ENCODE data around the gene FSTL5. TPM values are rescaled to one million over a fixed set of nuclear protein-coding genes. Genes with fewer than 3 reads are reported as not detected.

FSTL5 gene
- polyA plus RNA-seq, 3 donors: 1.6 to 3.4 (median 1.9) TPM

DNA sequence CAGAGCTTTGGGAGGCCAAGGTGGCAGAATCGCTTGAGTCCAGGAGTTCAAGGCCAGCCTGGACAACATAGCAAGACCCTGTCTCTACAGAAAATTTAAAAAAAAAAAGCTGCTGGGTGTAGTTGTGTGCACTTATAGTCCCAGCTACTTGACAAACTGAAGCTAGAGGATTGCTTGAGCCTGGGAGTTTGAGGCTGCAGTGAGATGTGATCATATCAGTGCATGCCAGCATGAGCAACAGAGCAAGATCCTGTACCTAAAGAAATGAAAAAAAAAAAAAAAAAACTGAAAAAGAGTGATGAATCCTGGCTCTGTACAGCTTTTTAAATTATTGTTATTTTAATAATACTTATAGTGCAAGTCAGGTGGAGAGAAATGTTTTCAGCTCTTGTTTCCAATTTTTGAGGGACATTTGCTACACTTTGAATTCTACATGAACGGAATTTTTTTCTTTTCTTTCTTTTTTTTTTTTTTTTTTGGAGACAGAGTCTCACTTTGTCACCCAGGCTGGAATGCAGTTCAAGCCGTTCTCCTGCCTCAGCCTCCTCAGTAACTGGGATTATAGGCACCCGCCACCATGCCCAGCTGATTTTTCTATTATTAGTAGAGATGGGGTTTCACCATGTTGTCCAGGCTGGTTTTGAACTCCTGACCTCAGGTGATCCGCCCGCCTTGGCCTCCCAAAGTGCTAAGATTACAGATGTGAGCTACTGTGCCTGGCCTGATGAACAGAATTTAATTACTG, 215.6 kb downstream of the FSTL5 start:
- no peak for DNase-seq

GRCh38 chr4:161937596-161937995, 226.2 kb downstream of the FSTL5 start:
- DNase-seq: no peak

DNA sequence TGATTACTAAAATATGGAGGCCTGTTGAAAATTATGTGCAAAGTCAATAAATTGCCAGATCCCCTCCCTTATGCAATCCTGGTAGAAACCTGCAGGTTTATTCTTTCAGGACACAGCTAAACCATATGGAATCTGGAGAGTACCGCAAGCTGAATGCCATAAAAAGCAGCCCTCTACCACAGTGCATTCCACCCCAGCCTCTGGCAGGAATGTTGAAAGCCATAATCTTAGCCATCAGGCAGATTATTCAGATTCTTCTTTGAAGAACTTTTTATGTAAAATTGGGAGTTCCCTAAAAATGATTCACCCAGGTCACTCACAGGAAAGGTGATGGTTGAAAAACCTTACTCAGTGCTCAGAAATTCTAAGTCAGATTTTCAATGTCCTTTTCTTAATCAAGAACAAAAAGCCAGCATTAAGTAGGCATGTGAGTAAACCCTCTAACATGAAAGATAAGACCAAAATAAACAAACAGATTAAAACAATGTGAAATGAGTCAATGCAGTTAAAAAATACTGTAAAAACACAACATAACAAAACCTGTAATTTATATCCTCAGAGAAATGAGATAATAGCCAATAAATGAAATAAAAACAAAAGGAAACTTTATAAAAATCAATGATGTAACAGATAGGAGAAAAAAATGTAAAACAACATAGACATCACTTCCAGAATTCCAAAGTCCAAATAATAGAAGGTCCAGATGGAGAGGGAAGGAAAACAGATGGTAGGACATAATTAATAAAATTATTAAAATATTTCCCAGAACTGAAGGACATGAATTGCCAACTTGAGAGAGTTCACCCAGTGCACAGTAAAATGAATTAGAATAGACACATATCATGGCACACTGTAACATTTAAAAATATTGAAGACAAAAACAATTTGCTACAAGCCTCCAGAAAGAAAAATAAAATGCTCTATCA, 226.9 kb downstream of the FSTL5 start:
- DNase-seq: no peak

GRCh38 chr4:161931089-161931488, 232.7 kb downstream of the FSTL5 start:
- no peak for DNase-seq

DNA sequence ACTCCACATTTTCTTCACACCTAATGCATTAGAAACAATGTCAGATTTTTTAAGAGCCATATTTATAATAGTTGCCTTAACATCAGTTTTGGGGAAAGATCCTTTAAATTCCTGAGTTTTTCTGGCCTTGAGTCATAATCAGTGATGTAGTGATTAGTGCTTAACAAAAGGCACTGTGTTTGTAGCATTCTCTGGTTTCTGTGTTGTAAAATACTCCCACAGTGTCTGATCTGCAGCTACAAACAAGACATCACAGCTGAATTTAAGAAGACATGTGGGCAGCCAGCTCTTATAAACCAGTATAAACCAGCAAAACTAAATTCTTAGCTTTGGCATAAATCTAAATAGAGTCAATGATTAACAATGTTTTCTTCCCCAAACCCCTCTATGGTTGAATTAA, 233.8 kb downstream of the FSTL5 start:
- no peak for DNase-seq

DNA sequence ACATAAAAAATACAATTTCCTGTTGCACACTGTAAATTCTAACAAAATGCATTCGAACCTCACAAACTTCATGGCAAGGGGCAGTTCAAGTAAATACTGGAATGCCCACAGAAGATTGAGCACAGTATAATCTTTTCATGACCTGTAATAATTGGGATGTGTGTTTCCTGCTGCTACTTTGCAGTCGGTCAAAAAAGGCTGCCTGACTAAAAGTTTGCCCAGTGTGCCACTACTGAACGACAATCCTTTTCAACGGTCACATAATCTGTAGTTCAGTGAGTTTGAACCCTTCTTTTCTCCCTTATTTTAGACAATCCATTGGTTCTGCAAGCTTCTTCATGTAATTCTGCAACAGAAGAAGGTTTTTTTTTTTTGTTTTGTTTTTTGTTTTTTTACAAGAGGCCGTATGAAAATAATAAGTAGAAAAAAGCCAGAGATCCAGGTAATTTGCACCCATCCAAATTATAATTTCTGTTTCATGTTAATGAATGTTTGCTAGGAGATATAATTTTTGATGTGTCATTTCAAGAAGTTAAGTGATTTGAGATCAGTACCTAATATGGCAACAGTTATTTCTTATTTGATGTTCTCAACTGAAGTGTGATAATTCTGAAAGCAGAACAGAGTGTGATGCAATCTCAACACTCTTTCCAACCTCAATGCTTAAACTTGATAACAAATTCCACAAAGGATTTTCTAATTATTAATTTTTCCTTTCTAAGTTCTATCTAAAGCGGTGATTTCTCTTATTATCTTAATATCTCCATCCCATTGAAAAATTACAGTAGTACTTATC, 237.6 kb downstream of the FSTL5 start:
- no peak for DNase-seq

DNA sequence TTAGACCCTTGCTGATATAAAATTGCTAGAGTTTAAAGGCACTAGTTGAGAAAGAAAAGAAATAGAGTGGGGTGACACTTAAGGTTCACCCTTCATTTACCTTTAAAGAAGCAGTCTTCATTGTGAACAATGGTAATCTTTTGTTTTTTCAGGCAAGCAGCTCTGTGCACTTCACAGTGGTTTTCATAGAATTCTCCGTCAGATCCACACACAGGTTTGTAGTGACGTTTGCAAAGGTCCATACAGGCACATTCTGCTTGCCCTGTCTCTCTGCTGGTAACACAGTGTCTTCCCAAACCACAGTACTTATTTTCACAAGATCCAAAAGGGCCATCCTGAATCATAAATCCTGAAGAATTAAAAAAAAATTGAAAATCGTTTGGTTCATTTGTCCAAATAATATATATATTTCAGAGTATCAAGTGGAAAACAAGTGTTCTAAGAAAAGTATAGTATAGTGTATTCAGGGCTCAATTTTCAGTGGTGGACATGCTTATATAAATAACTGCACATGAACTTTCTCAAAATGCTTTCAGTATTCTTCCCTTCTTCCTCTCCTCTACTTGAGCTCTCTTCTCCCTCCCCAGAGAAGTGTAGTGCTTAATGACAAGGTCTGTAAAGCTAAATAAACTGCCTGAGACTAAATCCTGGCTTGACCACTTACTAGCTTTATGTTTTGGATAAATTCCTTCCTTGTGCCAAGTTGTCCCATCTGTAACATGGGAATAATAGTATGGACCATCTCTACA, 243.3 kb downstream of the FSTL5 start:
- no peak for DNase-seq

DNA sequence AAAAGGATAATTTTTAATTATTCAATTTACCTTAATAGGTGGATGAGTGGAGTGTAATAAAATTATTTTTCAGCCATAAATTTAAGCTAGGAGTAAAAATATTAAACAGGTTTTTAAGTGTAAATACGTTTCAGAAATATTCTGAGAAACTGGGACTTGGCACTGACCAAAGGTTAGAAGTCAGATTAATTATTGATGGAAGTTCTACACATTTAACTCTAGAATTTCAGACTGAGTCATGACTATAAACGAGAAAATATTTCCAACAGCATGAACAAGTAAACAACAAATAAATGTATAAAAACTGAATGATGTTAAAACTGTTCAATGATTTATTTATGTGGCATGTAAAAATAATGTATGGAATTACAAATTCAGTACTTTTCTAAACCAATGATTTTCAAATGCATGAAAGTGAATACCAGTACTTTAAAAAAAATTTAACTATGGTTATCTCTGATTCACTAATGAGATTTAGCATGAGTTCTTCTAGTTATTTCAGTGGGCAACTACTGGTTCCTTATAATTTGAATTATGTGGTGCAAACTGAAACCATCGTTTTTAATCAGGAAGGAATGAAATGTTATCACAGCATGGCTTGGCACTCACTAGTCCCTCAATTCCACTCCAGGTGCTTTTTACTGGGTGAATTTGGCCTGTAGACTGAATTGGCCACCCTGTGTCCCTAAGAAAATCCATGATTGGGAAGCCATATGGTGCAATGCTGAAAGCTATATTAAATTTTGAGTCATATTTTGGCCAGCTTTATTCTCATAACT, 244.2 kb downstream of the FSTL5 start:
- DNase-seq: no peak

- DNase-seq: no peak
Measured at GRCh38 chr4:161916035-161916434, 247.8 kb downstream of the FSTL5 start.

GRCh38 chr4:161907590-161907955, 256.2 kb downstream of the FSTL5 start:
- DNase-seq: no peak

DNA sequence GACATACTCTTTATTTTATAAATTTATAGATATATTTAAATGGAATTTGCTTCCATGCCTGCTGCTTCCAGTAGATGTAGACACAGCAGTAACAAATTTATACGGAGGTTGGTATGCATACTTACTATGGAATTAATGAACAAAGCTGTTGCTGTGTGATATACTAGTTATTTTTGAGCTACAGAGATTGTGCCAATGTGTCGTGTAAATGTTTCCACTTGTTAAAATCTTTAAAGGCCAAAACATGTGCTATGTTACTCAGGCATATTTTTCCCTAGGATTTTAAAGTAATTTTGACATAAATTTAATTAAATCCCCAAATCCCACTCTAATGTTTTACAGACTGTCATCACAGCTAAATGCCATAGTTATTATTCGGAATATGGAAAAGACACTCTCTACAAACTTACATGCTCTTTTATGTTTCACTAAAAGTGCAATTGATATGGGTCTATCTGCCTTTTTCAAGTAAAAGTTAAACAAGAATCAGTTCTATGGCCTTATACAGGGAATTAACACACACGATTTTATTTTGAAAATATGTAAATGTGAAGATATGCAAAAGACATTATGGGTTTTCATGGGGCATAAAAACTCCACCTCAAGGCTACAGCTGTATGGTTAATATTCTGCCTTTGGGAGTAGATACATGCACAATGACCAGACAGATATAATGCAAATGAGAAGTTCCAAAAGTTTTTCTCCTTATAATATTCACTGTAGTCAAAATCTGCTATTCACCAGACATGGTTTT, 256.8 kb downstream of the FSTL5 start:
- DNase-seq: no peak

DNA sequence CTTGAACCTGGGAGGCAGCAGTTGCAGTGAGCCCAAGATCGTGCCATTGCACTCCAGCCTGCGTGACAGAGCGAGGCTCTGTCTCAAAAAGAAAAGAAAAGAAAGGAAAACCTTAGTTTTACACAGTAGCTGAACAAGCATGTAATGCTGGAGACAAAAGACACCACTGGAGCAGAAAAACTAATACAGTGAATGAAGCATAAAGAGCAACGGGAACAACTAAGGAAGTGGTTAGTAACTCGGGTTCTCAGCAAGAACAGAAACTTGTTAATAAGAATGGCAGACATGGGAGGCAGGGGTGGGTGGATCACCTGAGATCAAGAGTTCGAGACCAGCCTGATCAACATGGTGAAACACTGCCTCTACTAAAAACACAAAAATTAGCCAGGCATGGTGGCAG, 263.7 kb downstream of the FSTL5 start:
- no peak for DNase-seq

- DNase-seq: no peak
Measured at GRCh38 chr4:161894493-161895167, 269.2 kb downstream of the FSTL5 start.

DNA sequence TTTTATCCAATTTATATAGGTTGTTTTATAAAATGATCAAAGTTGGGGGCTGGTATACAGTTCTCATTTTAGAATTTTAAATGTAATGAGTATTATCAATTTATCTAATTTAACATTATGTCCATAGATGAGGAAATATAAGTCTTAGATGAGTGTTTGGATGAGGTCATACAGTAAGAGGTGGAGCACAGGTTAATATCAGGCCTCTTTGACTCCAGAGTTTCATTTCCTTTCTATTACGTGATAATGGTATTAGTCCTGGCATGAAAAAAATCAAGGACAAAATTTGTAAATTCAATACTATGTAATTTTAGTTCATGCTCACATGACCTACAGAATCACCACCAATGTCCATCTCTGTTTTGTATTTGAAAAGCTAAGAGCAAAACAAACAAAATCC, 269.8 kb downstream of the FSTL5 start:
- DNase-seq: no peak

- no peak for DNase-seq
Measured at GRCh38 chr4:161893566-161893965, 270.2 kb downstream of the FSTL5 start.

DNA sequence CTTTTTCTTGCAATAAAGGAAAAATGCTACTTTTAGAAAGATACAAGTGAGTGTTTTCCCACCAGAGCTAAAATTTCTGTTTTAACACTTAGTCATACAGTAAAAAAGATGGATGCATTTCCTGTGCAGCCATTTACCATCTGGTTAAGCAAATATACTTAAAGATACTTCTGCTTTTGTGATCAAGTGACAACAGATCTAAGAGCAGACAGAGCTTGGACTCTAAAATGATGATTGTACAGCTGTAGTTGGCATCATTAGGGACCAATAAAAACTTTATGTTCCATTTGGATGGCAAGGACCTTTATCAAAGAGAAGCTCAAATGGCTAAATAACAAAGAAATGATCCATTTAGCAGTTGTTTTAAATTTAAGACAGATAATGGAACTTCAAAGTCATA, 270.8 kb downstream of the FSTL5 start:
- DNase-seq: no peak

DNA sequence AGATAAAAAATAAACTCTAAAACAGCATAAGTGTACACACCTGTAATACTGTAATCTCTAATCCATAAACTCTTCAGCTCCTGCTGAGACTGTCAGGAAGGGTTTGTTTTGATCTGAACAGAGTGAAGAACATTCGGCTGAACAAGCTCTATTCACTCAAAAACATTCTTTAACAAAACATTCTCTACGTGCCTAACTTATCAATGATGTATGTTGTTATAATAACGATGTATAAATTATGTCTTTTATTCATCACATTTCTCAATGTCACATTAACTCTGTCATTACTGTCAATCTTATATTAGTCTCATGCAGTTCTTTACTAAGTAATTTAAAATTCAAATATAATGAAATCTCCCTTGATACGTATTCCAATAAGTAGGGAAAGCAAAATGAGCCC, 280.6 kb downstream of the FSTL5 start:
- DNase-seq: no peak

- DNase-seq: no peak
Measured at GRCh38 chr4:161881370-161881769, 282.4 kb downstream of the FSTL5 start.

DNA sequence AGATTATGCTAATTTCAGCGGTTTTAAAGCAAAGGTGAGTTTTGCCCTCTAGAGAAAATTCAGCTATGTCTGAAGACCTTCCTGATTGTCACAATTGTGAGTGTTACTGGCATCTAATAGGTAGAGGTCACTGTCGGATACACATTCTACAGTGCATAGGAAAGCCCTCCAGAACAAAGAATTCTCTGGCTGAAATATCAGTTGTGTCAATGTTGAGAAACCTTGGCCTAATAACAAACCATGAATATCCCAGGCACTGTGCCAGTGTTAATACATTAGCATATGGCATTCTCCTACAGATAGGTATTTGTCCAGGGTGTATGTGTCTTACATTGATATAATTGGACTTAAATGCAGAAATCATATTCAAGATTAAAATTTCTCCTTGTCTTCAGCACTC, 294.3 kb downstream of the FSTL5 start:
- no peak for DNase-seq
